Astrocyte of the spinal cord (primary cell): ENCODE data around the gene PRTG.

Experiments used
- DNase-seq: peaks from one replicate; pipeline ENCODE4 v3.0.0; 2011; ENCODE audit warnings: low read depth, low spot score
- H3K4me3 ChIP-seq: 2 replicates; pipeline ENCODE4 v1.5.1; 2011; ENCODE audit warnings: low read depth, mild to moderate bottlenecking, low read length, moderate library complexity
- in situ Hi-C: cut with HindIII; loops from 2 replicates; pipeline ENCODE4 v1.10.0; 2017; ENCODE audit warnings: low sequenced_read_pairs
- TF ChIP-seq, protein P1 (sequence below): IDR thresholded peaks from 2 replicates; pipeline ENCODE4 v1.5.1; 2012; ENCODE audit warnings: low read depth, mild to moderate bottlenecking, low read length, inconsistent platforms

Gene PRTG

DNA sequence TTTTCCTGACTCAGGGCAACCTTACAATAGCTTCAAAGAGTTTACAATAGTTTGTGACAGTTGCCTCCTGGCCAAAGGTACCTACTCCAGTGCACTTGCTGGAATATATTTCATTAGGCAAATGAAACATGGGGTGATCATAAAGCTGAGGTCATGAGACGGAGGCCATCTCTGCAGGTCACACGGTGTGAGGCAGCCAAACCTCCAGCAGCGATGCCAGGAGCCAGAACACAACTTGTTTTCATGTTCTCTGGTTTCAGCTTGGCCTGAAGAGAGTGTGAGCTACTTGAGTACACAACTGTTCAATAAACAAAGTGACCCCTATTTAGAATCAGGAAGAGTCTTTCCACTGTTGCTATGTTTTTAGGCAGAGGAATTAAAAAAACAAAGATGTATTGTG lies 112.1 kb downstream of the PRTG start:
- no peak overlapping the region for H3K4me3 ChIP-seq
- TF ChIP-seq, protein P1, sequence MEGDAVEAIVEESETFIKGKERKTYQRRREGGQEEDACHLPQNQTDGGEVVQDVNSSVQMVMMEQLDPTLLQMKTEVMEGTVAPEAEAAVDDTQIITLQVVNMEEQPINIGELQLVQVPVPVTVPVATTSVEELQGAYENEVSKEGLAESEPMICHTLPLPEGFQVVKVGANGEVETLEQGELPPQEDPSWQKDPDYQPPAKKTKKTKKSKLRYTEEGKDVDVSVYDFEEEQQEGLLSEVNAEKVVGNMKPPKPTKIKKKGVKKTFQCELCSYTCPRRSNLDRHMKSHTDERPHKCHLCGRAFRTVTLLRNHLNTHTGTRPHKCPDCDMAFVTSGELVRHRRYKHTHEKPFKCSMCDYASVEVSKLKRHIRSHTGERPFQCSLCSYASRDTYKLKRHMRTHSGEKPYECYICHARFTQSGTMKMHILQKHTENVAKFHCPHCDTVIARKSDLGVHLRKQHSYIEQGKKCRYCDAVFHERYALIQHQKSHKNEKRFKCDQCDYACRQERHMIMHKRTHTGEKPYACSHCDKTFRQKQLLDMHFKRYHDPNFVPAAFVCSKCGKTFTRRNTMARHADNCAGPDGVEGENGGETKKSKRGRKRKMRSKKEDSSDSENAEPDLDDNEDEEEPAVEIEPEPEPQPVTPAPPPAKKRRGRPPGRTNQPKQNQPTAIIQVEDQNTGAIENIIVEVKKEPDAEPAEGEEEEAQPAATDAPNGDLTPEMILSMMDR = no peak
- in situ Hi-C loops = no loop called here
- no peak for DNase-seq

DNA sequence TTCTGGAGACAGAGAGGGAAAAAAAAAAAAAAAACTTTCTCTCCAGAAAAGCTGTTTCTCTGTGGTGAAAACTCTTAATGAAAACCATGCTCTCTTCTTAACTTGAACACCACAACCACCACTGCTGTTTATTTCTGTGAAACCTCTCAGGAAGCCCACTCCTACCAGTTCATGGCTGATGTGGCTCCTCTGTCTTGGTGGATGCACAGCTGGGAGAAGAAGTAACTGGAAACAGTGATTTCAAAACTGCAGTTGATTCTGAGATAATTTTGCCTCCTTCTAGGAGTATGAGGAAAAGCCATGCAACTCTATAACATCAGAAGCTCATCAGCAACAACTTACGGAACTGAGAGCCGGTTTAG lies 114.6 kb downstream of the PRTG start:
- TF ChIP-seq, protein P1 = no peak
- in situ Hi-C loops = no loop called here
- no peak for DNase-seq
- H3K4me3 ChIP-seq = no peak overlapping the region

DNA sequence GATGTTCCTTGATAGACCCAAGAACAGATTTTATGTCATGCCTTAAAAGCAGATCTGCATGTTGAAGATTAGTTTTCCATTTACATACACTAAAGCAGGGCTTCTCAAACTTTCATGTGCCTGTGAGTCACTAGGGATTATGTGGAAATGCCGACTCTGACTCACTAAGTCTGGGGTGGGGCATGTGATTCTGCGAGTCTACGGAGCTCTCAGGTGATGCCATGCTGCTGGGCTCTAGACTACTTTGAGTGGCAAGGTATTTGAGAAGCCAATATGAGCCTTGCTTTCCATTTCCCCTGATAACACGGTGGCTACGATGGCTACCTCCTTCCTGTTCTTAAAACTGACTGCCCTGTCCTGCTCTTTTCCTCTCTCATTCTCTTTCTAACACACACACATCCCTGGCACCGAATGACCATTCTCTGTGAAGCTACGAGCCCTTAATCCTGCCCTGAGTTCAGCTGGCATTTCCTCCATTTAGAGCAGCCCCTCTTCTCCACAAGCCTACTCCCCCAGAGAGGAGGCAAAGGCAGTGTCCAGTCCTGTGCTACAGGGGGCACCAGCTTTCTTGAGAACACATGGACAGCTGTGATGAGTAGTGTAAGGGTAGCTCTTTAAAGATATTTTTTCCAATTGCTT lies 115.1 kb downstream of the PRTG start:
- in situ Hi-C loops = no loop called here
- no peak overlapping the region for H3K4me3 ChIP-seq
- DNase-seq = peak; percentile 86
- TF ChIP-seq, protein P1 = peak; percentile 15

DNA sequence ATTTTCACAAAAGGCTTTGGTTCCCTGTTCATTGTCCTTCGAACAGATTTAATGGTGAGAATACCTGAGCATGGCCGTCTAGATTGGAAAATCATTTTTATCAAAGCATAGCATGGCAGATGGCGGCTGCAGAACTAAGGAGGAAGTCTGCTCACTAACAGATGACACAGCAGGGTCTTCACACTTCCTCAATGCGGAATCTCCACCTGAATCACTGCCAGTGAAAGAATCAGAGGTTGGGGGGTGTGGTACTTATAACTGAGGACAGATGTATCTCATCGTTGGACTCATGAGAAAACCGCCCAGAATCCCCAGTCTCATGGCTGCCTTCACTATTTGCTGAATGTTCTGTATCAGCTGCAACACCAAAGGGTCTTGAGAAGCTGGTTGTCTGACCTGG lies 123.2 kb downstream of the PRTG start:
- TF ChIP-seq, protein P1 = no peak
- H3K4me3 ChIP-seq = no peak overlapping the region
- DNase-seq = no peak
- in situ Hi-C loops = no loop called here

DNA sequence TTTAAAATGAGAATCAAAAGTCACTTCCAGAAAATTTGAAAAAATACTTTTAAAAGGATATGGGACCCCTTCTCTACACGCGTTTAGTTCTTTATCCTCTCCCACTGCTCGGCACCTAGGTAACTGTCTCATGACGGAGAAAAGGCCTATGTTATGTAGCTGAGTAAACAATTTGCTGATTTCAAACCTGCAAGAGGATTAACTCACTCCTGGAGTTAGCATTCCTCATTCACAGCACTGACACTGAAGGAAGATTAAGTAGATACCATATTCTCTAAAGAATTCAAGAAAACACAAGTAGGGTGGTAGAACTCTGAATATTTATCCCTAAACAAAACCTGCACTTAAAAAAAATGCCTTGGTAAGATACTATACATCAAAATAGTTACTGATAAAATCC lies 124.6 kb downstream of the PRTG start:
- DNase-seq = no peak
- in situ Hi-C loops = no loop called here
- no peak overlapping the region for H3K4me3 ChIP-seq
- TF ChIP-seq, protein P1 = no peak

DNA sequence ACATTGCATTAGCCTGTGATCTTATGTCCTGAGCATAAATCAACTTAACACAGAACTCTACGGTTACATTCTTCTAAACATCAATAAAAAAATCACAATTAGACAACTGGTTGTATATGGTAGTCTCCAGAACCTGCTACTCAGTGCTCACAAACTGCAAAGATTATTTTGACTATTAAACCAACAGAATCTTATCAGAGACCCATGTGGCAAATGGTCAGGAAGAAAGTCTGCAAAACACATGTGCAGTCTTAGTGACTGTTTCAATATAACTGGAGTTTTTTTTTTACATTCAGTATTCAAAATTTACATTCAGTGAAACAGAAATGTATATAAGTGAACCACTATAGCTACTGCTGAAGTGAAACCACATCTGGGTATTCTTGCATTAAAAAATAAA lies 127.5 kb downstream of the PRTG start:
- in situ Hi-C loops = no loop called here
- H3K4me3 ChIP-seq = no peak overlapping the region
- no peak for DNase-seq
- TF ChIP-seq, protein P1 = no peak

DNA sequence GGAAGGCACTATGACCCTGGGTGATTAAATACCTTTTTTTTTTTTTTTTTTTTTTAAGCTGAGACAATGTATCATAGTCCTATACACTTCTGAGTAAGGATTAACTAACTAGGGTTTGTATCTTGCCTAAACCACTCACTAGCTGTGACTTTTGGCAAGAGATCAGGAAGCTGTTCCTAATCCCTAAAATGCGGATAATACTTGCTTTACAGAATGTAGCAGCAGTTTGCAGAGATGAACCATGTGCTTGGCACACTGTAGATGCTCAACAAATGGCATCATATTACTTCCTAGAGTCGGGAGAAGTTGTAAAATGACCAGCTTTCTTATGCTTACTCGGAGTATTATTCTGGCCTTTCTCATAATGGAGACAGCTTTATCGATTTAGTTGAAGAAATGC lies 129.2 kb downstream of the PRTG start:
- no peak for DNase-seq
- TF ChIP-seq, protein P1 = no peak
- in situ Hi-C loops = no loop called here
- no peak overlapping the region for H3K4me3 ChIP-seq
